ENCODE measurements around the gene PATL1. TPM values are rescaled to one million over a fixed set of nuclear protein-coding genes. Genes with fewer than 3 reads are reported as not detected.

Gene PATL1
- total and polyA plus RNA-seq, 11 donors = 9.3 to 33.3 (median 23.9) TPM

GRCh38 chr11:59600636-59601035 is 68.2 kb downstream of the PATL1 start:
- H3K27me3 ChIP-seq = no peaks in the 10 kb centered on the region
- H3K4me1 ChIP-seq = peaks cover 0 to 3% (median 0%) of the 10 kb centered on the region in 12 donors
- ATAC-seq = no peak
- TF ChIP-seq, protein P1, sequence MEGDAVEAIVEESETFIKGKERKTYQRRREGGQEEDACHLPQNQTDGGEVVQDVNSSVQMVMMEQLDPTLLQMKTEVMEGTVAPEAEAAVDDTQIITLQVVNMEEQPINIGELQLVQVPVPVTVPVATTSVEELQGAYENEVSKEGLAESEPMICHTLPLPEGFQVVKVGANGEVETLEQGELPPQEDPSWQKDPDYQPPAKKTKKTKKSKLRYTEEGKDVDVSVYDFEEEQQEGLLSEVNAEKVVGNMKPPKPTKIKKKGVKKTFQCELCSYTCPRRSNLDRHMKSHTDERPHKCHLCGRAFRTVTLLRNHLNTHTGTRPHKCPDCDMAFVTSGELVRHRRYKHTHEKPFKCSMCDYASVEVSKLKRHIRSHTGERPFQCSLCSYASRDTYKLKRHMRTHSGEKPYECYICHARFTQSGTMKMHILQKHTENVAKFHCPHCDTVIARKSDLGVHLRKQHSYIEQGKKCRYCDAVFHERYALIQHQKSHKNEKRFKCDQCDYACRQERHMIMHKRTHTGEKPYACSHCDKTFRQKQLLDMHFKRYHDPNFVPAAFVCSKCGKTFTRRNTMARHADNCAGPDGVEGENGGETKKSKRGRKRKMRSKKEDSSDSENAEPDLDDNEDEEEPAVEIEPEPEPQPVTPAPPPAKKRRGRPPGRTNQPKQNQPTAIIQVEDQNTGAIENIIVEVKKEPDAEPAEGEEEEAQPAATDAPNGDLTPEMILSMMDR (IDR thresholded peaks at IDR 0.05) = no peak
- no peak for TF ChIP-seq POLR2A (IDR thresholded peaks at IDR 0.05)
- 80 to 85% (median 83%) methylated on average over 4 of the region's 4 CpGs for WGBS, 4 donors
- DNase-seq = no peak
- H3K4me3 ChIP-seq = no peak overlapping the region
- H3K36me3 ChIP-seq = peaks cover 0 to 100% (median 98%) of the 10 kb centered on the region in 9 donors
- H3K9me3 ChIP-seq = no peaks in the 10 kb centered on the region
- H3K27ac ChIP-seq = no peak overlapping the region
- intact Hi-C loops (cut with DNase I) = loop anchor here in 3 of 10 donors (5.0 to 10.0 kb wide), 2 partner anchors 42 to 54 kb away; no protein-coding TSS in a partner anchor

GRCh38 chr11:59600234-59600633 is 68.6 kb downstream of the PATL1 start:
- Histone ChIP-seq H3K4me3 (no peak overlapping the region), H3K9me3 (no peaks in the 10 kb centered on the region), H3K27me3 (no peaks in the 10 kb centered on the region), H3K27ac (no peak overlapping the region), H3K36me3 (peaks cover 0 to 100% (median 98%) of the 10 kb centered on the region in 9 donors), H3K4me1 (peaks cover 0 to 3% (median 0%) of the 10 kb centered on the region in 12 donors)
- intact Hi-C loops (cut with DNase I) = loop anchor here in 3 of 10 donors (5.0 to 10.0 kb wide), 2 partner anchors 42 to 55 kb away; no protein-coding TSS in a partner anchor
- ATAC-seq (no peak), DNase-seq (no peak)
- TF ChIP-seq, protein P1 (IDR thresholded peaks at IDR 0.05) = no peak
- no peak for TF ChIP-seq POLR2A (IDR thresholded peaks at IDR 0.05)
- WGBS, 4 donors = 61 to 80% (median 67%) methylated on average over 2 of the region's 2 CpGs

DNA sequence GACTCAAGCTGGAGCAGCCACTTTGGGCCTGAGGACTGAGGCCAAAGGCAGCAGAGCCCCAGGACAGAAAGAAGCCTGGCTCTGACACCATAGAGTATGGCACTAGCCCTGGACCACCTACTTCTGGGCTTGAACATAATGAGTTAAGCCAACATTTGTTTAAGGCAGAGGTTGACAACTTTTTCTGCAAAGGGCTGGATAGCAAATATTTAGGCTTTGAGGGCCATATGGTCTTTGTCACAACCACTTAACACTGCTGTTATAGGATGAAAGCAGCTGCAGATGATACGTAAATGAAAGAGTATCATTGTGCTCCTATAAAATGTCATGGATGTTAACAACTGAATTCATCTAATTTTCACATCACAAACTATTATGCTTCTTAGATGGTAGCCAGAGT is 69.9 kb downstream of the PATL1 start:
- no peak for DNase-seq
- 72 to 89% (median 79%) methylated on average over 1 of the region's 1 CpG for WGBS, 4 donors
- Histone ChIP-seq H3K4me3 (no peak overlapping the region), H3K9me3 (no peaks in the 10 kb centered on the region), H3K27ac (no peak overlapping the region), H3K4me1 (peaks cover 0 to under 1% (median 0%) of the 10 kb centered on the region in 12 donors), H3K27me3 (no peaks in the 10 kb centered on the region), H3K36me3 (peaks cover 0 to 100% (median 98%) of the 10 kb centered on the region in 9 donors)
- intact Hi-C loops (cut with DNase I) = loop anchor here in 2 of 10 donors (10.0 kb wide), 1 partner anchor 56 kb away; no protein-coding TSS in a partner anchor
- no peak for TF ChIP-seq POLR2A (IDR thresholded peaks at IDR 0.05)
- TF ChIP-seq, protein P1 (IDR thresholded peaks at IDR 0.05) = no peak
- no peak for ATAC-seq

Small RNAs within 50 kb of the gene (microRNA-seq; reads per million reads assigned to microRNA genes)
- 0 to 0.19 (median 0) reads per million in 4 donors for gene MIR3162

Other genes starting within 250 kb of the PATL1 start
- not detected for gene OR5A2, start 242.6 kb downstream of the PATL1 start, total RNA-seq
- not detected for gene OR5A2, start 242.6 kb downstream of the PATL1 start, polyA plus RNA-seq
- gene OR5A1, start 232.6 kb downstream of the PATL1 start, total RNA-seq = not detected
- gene OR5A1, start 232.6 kb downstream of the PATL1 start, polyA plus RNA-seq = not detected
- not detected for gene OR4D6, start 212.1 kb downstream of the PATL1 start, total RNA-seq
- gene OR4D6, start 212.1 kb downstream of the PATL1 start, polyA plus RNA-seq = not detected
- not detected for gene OR4D10, start 195.7 kb downstream of the PATL1 start, total RNA-seq
- gene OR4D10, start 195.7 kb downstream of the PATL1 start, polyA plus RNA-seq = not detected
- not detected for gene OR4D11, start 165.5 kb downstream of the PATL1 start, total RNA-seq
- not detected for gene OR4D11, start 165.5 kb downstream of the PATL1 start, polyA plus RNA-seq
- gene OR4D9, start 157.5 kb downstream of the PATL1 start, total RNA-seq = not detected
- not detected for gene OR4D9, start 157.5 kb downstream of the PATL1 start, polyA plus RNA-seq
- gene OSBP, start 53.3 kb downstream of the PATL1 start, total RNA-seq = 10 to 100 TPM; 23.4 to 48.3 (median 33.1) TPM
- gene OSBP, start 53.3 kb downstream of the PATL1 start, polyA plus RNA-seq = 10 to 100 TPM; 12.0 to 22.2 TPM
- not detected for gene OR10V1, start 44.8 kb upstream of the PATL1 start, total RNA-seq
- gene OR10V1, start 44.8 kb upstream of the PATL1 start, polyA plus RNA-seq = not detected
- 10 to 100 TPM in 4 of 9 donors, 1 to 10 TPM in 5; 7.7 to 16.5 (median 10.0) TPM for gene STX3, start 86.3 kb upstream of the PATL1 start, total RNA-seq
- 10 to 100 TPM in 1 of 2 donors, 1 to 10 TPM in 1; 6.8 to 16.6 TPM for gene STX3, start 86.3 kb upstream of the PATL1 start, polyA plus RNA-seq
- 100 to 1,000 TPM in 1 of 9 donors, 10 to 100 TPM in 8; 59.3 to 117 (median 84.9) TPM for gene MRPL16, start 141.7 kb upstream of the PATL1 start, total RNA-seq
- gene MRPL16, start 141.7 kb upstream of the PATL1 start, polyA plus RNA-seq = 100 to 1,000 TPM in 1 of 2 donors, 10 to 100 TPM in 1; 73.6 to 124 TPM
- not detected for gene CBLIF, start 176.5 kb upstream of the PATL1 start, total RNA-seq
- not detected for gene CBLIF, start 176.5 kb upstream of the PATL1 start, polyA plus RNA-seq
- under 1 TPM in 1 of 9 donors, not detected in 8; 0.53 TPM for gene TCN1, start 197.4 kb upstream of the PATL1 start, total RNA-seq
- gene TCN1, start 197.4 kb upstream of the PATL1 start, polyA plus RNA-seq = under 1 TPM in 1 of 2 donors, not detected in 1; 0.11 TPM
- gene OOSP3, start 209.7 kb upstream of the PATL1 start, total RNA-seq = not detected
- gene OOSP3, start 209.7 kb upstream of the PATL1 start, polyA plus RNA-seq = not detected